Amygdala (tissue), 56 donors: Measurements from ENCODE around the gene MAN1A1.

Experiments
- DNase-seq, 56 donors: peaks; one replicate each; lab custom pipeline; 2025; lab: John Stamatoyannopoulos, UW

Gene MAN1A1

DNA sequence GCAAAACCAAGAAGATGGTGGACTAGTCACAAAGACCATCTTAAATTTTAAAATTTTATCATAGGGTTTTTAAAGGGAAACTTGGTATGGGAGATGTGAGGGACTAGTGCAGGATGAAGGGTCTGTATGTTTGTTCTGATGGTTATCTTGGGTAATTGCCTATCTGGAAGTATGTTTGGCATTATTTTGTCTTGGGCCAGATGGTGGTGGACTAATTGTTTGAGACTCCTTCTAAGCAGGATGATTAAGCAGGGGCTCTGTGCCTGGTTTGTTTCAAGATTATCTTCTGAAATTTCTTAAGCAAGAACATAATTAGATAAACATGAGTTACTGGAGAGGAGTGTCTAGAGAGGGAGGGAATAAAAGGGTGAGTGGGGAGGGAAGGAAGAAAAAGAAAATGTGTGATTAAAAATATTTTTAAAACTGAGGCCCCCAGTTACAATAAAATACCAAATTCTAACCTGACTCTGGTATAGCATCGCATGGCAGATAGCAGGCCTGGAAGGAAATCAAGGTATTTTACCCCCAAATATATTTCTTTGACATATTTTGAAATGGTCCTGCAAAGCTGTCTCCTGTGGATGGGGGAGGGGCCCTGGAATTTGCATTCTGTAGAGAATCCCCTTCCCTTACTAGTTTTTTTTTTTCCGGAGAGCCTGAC is 221.2 kb downstream of the MAN1A1 start:
- no peak for DNase-seq

DNA sequence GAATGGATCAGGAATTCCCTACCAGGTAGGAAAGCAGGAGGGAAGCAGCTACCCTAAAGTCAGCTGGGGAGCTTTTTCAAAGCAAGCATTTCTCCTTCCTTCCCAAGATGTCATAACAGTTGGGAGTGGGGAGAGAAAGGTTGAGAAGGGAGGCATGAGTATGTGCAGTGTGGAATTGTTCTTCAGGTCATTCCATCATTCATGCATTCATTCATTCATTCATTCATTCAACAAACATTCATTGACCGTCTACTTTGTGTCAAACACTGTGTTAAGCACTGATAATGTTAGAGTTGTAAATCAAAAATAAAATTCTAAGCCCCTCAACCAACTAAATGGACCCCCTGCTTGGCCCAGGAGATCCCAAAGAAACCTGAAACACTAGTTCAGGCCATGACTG is 221.9 kb downstream of the MAN1A1 start:
- DNase-seq, result no peak
